Measurements from ENCODE around the gene ARNT2. TPM values are rescaled to one million over a fixed set of nuclear protein-coding genes. Genes with fewer than 3 reads are reported as not detected.

The ARNT2 gene
- total RNA-seq, 1 donor from 2014 or later, result not detected

GRCh38 chr15:80604583-80605575 is 200.7 kb downstream of the ARNT2 start:
- peaks cover 19% of the 10 kb centered on the region for H3K27me3 Mint-ChIP-seq (ENCODE audit: low read depth)
- H3K4me1 Mint-ChIP-seq (ENCODE audit: low read depth), result no peaks in the 10 kb centered on the region
- H3K4me3 Mint-ChIP-seq (ENCODE audit: low read depth), result no peak overlapping the region
- no peak for DNase-seq (ENCODE audit: low spot score)
- H3K27ac Mint-ChIP-seq, result no peak overlapping the region
- no peaks in the 10 kb centered on the region for H3K9me3 Mint-ChIP-seq
- no peaks in the 10 kb centered on the region for H3K36me3 Mint-ChIP-seq (ENCODE audit: low read depth)
- intact Hi-C loops (cut with micrococcal nuclease), result no loop called here

- peaks cover 17% of the 10 kb centered on the region for H3K27me3 Mint-ChIP-seq (ENCODE audit: low read depth)
- no peak for DNase-seq (ENCODE audit: low spot score)
- no peak overlapping the region for H3K27ac Mint-ChIP-seq
- intact Hi-C loops (cut with micrococcal nuclease), result no loop called here
- H3K36me3 Mint-ChIP-seq (ENCODE audit: low read depth), result no peaks in the 10 kb centered on the region
- no peaks in the 10 kb centered on the region for H3K4me1 Mint-ChIP-seq (ENCODE audit: low read depth)
- no peaks in the 10 kb centered on the region for H3K9me3 Mint-ChIP-seq
- H3K4me3 Mint-ChIP-seq (ENCODE audit: low read depth), result no peak overlapping the region
These were observed 201.5 kb downstream of the ARNT2 start for GRCh38 chr15:80605591-80606150.

- intact Hi-C loops (cut with micrococcal nuclease), result no loop called here
- Mint-ChIP-seq H3K27me3 (ENCODE audit: low read depth) (peaks cover 20% of the 10 kb centered on the region), H3K27ac (no peak overlapping the region), H3K4me1 (ENCODE audit: low read depth) (no peaks in the 10 kb centered on the region), H3K4me3 (ENCODE audit: low read depth) (no peak overlapping the region), H3K9me3 (no peaks in the 10 kb centered on the region), H3K36me3 (ENCODE audit: low read depth) (no peaks in the 10 kb centered on the region)
- DNase-seq (ENCODE audit: low spot score), result no peak
These were observed 202.4 kb downstream of the ARNT2 start for GRCh38 chr15:80606511-80607071.

GRCh38 chr15:80607287-80607980 is 203.3 kb downstream of the ARNT2 start:
- Mint-ChIP-seq H3K36me3 (ENCODE audit: low read depth) (no peaks in the 10 kb centered on the region), H3K4me1 (ENCODE audit: low read depth) (no peaks in the 10 kb centered on the region), H3K27ac (no peak overlapping the region), H3K9me3 (no peaks in the 10 kb centered on the region), H3K27me3 (ENCODE audit: low read depth) (peaks cover 20% of the 10 kb centered on the region), H3K4me3 (ENCODE audit: low read depth) (no peak overlapping the region)
- intact Hi-C loops (cut with micrococcal nuclease), result no loop called here
- no peak for DNase-seq (ENCODE audit: low spot score)

- intact Hi-C loops (cut with micrococcal nuclease), result no loop called here
- no peak overlapping the region for H3K27ac Mint-ChIP-seq
- DNase-seq (ENCODE audit: low spot score), result no peak
- no peak overlapping the region for H3K4me3 Mint-ChIP-seq (ENCODE audit: low read depth)
- H3K36me3 Mint-ChIP-seq (ENCODE audit: low read depth), result no peaks in the 10 kb centered on the region
- peaks cover 20% of the 10 kb centered on the region for H3K27me3 Mint-ChIP-seq (ENCODE audit: low read depth)
- no peaks in the 10 kb centered on the region for H3K9me3 Mint-ChIP-seq
- H3K4me1 Mint-ChIP-seq (ENCODE audit: low read depth), result no peaks in the 10 kb centered on the region
These were observed 204.5 kb downstream of the ARNT2 start for GRCh38 chr15:80608688-80609087.

GRCh38 chr15:80609091-80609490 is 204.9 kb downstream of the ARNT2 start:
- Mint-ChIP-seq H3K9me3 (no peaks in the 10 kb centered on the region), H3K4me1 (ENCODE audit: low read depth) (no peaks in the 10 kb centered on the region), H3K27ac (no peak overlapping the region), H3K36me3 (ENCODE audit: low read depth) (no peaks in the 10 kb centered on the region), H3K4me3 (ENCODE audit: low read depth) (no peak overlapping the region), H3K27me3 (ENCODE audit: low read depth) (peaks cover 20% of the 10 kb centered on the region)
- DNase-seq (ENCODE audit: low spot score), result no peak
- intact Hi-C loops (cut with micrococcal nuclease), result no loop called here

GRCh38 chr15:80609512-80609946 is 205.3 kb downstream of the ARNT2 start:
- H3K27me3 Mint-ChIP-seq (ENCODE audit: low read depth), result peaks cover 20% of the 10 kb centered on the region
- DNase-seq (ENCODE audit: low spot score), result no peak
- H3K27ac Mint-ChIP-seq, result no peak overlapping the region
- H3K4me3 Mint-ChIP-seq (ENCODE audit: low read depth), result no peak overlapping the region
- no peaks in the 10 kb centered on the region for H3K36me3 Mint-ChIP-seq (ENCODE audit: low read depth)
- intact Hi-C loops (cut with micrococcal nuclease), result no loop called here
- no peaks in the 10 kb centered on the region for H3K9me3 Mint-ChIP-seq
- H3K4me1 Mint-ChIP-seq (ENCODE audit: low read depth), result no peaks in the 10 kb centered on the region

- Mint-ChIP-seq H3K27ac (no peak overlapping the region), H3K4me1 (ENCODE audit: low read depth) (no peaks in the 10 kb centered on the region), H3K36me3 (ENCODE audit: low read depth) (no peaks in the 10 kb centered on the region), H3K4me3 (ENCODE audit: low read depth) (no peak overlapping the region), H3K9me3 (no peaks in the 10 kb centered on the region), H3K27me3 (ENCODE audit: low read depth) (peaks cover 26% of the 10 kb centered on the region)
- no peak for DNase-seq (ENCODE audit: low spot score)
- intact Hi-C loops (cut with micrococcal nuclease), result no loop called here
These were observed 207.4 kb downstream of the ARNT2 start for GRCh38 chr15:80611543-80612080.

- DNase-seq (ENCODE audit: low spot score), result no peak
- no peaks in the 10 kb centered on the region for H3K36me3 Mint-ChIP-seq (ENCODE audit: low read depth)
- H3K27me3 Mint-ChIP-seq (ENCODE audit: low read depth), result peaks cover 26% of the 10 kb centered on the region
- no peaks in the 10 kb centered on the region for H3K9me3 Mint-ChIP-seq
- H3K27ac Mint-ChIP-seq, result no peak overlapping the region
- intact Hi-C loops (cut with micrococcal nuclease), result no loop called here
- H3K4me3 Mint-ChIP-seq (ENCODE audit: low read depth), result no peak overlapping the region
- H3K4me1 Mint-ChIP-seq (ENCODE audit: low read depth), result no peaks in the 10 kb centered on the region
These were observed 208.1 kb downstream of the ARNT2 start for GRCh38 chr15:80612118-80612823.

GRCh38 chr15:80613762-80614365 is 209.7 kb downstream of the ARNT2 start:
- Mint-ChIP-seq H3K4me1 (ENCODE audit: low read depth) (no peaks in the 10 kb centered on the region), H3K4me3 (ENCODE audit: low read depth) (no peak overlapping the region), H3K9me3 (no peaks in the 10 kb centered on the region), H3K27ac (no peak overlapping the region), H3K36me3 (ENCODE audit: low read depth) (no peaks in the 10 kb centered on the region), H3K27me3 (ENCODE audit: low read depth) (peaks cover 25% of the 10 kb centered on the region)
- intact Hi-C loops (cut with micrococcal nuclease), result no loop called here
- no peak for DNase-seq (ENCODE audit: low spot score)

GRCh38 chr15:80614711-80615360 is 210.7 kb downstream of the ARNT2 start:
- no peak for DNase-seq (ENCODE audit: low spot score)
- H3K27me3 Mint-ChIP-seq (ENCODE audit: low read depth), result peaks cover 24% of the 10 kb centered on the region
- no peaks in the 10 kb centered on the region for H3K9me3 Mint-ChIP-seq
- H3K27ac Mint-ChIP-seq, result no peak overlapping the region
- no peaks in the 10 kb centered on the region for H3K4me1 Mint-ChIP-seq (ENCODE audit: low read depth)
- H3K4me3 Mint-ChIP-seq (ENCODE audit: low read depth), result no peak overlapping the region
- intact Hi-C loops (cut with micrococcal nuclease), result no loop called here
- H3K36me3 Mint-ChIP-seq (ENCODE audit: low read depth), result no peaks in the 10 kb centered on the region

All from activated T-helper 2 cell treated with anti-CD3 and anti-CD28 coated beads, Interferon-gamma antibody, Interleukin-2, Interleukin-4, amounts not matched to agents 10 μg/mL and 5 μg/mL and 100 μg/mL, durations not matched to agents 14 hours and 24 hours and 36 hours (primary cell).